MM.1S (cell line): ENCODE data around the gene CLEC16A.

ENCODE experiments used
- EZH2 ChIP-seq: fragments of 300-600 bp; sonication (generic); optimal IDR thresholded peaks from 2 replicates; pipeline ENCODE3; 2017; ENCODE audit warnings: low read depth, mild to moderate bottlenecking, antibody characterized with exemption, low read length, mixed read lengths
- EZH2phosphoT487 ChIP-seq: fragments of 300-600 bp; sonication (generic); IDR thresholded peaks from 2 replicates; pipeline ENCODE4 v1.6.1; 2018; ENCODE audit warnings: antibody characterized with exemption, low read length
- TF ChIP-seq, protein P1 (sequence below): fragments of 300-600 bp; sonication (generic); IDR thresholded peaks from 2 replicates; pipeline ENCODE4 v1.5.1; 2016; ENCODE audit warnings: antibody characterized with exemption, low read length, mixed read lengths

DNA sequence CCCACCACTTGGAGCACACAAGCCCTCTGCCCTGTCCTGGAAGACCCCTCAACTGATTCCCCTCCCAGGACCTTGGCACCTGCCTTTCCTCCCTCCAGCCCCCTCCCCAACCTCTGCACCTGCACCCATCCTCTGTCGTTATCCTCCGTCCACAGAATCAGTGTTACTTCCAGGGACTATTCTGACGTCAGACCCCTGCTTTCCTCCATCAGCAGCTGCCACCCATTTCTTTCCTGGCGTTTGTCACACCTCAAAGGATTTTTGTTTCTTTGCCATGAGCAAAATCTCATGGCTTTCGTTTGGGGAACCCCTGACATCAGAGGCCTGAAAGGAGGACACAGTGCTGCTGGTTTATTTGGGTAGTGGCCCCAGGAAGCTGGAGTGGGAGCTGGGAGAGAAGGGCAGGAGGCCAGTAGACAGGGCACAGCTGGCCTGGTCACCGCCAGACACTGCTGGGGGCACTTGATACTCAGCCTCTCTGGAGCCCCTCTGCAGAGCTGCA lies 243.2 kb downstream of the CLEC16A start:
- TF ChIP-seq EZH2phosphoT487 (no peak), EZH2 (no peak)
- TF ChIP-seq, protein P1, sequence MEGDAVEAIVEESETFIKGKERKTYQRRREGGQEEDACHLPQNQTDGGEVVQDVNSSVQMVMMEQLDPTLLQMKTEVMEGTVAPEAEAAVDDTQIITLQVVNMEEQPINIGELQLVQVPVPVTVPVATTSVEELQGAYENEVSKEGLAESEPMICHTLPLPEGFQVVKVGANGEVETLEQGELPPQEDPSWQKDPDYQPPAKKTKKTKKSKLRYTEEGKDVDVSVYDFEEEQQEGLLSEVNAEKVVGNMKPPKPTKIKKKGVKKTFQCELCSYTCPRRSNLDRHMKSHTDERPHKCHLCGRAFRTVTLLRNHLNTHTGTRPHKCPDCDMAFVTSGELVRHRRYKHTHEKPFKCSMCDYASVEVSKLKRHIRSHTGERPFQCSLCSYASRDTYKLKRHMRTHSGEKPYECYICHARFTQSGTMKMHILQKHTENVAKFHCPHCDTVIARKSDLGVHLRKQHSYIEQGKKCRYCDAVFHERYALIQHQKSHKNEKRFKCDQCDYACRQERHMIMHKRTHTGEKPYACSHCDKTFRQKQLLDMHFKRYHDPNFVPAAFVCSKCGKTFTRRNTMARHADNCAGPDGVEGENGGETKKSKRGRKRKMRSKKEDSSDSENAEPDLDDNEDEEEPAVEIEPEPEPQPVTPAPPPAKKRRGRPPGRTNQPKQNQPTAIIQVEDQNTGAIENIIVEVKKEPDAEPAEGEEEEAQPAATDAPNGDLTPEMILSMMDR = no peak
